Endothelial cell of umbilical vein (primary cell): Measurements from ENCODE around the gene SNORC. TPM values are rescaled to one million over a fixed set of nuclear protein-coding genes. Genes with fewer than 3 reads are reported as not detected.

Source experiments
- BruUV-seq: library from RNA; stranded (reverse); fragments of 400-500 nt; replicated peaks from 2 replicates; lab custom pipeline; 2021; lab: Mats Ljungman, UMichigan
- CTCF ChIA-PET: fragments of 300-600, 350-600 bp; sonication (Branson Sonifier 250); formaldehyde crosslinking; loops from one replicate; lab custom pipeline; 2021; ENCODE audit warnings: antibody characterized with exemption, inconsistent platforms; lab: Charles Lee
- POLR2A ChIA-PET: fragments of 300-600, 350-600 bp; sonication (Branson Sonifier 250); formaldehyde crosslinking; loops from one replicate; lab custom pipeline; 2021; ENCODE audit warnings: antibody characterized with exemption, inconsistent platforms; lab: Charles Lee
- DNase-seq: peaks from one replicate; pipeline ENCODE4 v3.0.0-alpha.2; 2011; ENCODE audit warnings: low read depth, low spot score
- FAIRE-seq: peaks from 2 replicates; lab custom pipeline; 2011; peaks lifted over from hg19 to GRCh38; lab: Jason Lieb, UNC
- H2AFZ ChIP-seq: 2 replicates; pipeline ENCODE4 v1.6.0; 2012; ENCODE audit warnings: low read depth, low read length, control low read depth, inconsistent platforms
- H3K27ac ChIP-seq: 2 replicates; pipeline ENCODE4 v1.5.1; 2011; ENCODE audit warnings: low read depth, mild to moderate bottlenecking, control low read depth, low read length, moderate library complexity; ENCODE audit not compliant: insufficient read depth
- H3K27me3 ChIP-seq, 2 experiments: 2 replicates each; pipeline versions ENCODE4 v1.6.0 to v1.6.1; 2011; ENCODE audit warnings: low read length in 2 of 2, mixed read lengths in 1 of 2; ENCODE audit not compliant: control insufficient read depth in 2 of 2, insufficient read depth in 2 of 2
- H3K36me3 ChIP-seq, 2 experiments: 2 replicates in 1 of 2; 3 replicates in 1 of 2; pipeline ENCODE4 v1.5.1; 2011; ENCODE audit warnings: low read length in 2 of 2, mild to moderate bottlenecking in 1 of 2, moderate library complexity in 1 of 2; ENCODE audit not compliant: control insufficient read depth in 2 of 2, insufficient read depth in 2 of 2; ENCODE audit errors: extremely low read depth in 1 of 2
- H3K4me1 ChIP-seq: 3 replicates; pipeline ENCODE4 v1.5.1; 2011; ENCODE audit warnings: mild to moderate bottlenecking, low read length; ENCODE audit not compliant: control insufficient read depth, insufficient read depth; ENCODE audit errors: extremely low read depth
- H3K4me2 ChIP-seq: 2 replicates; pipeline ENCODE4 v1.6.1; 2011; ENCODE audit warnings: low read length, control low read depth, mixed read lengths; ENCODE audit not compliant: insufficient read depth
- H3K4me3 ChIP-seq, 3 experiments: fragments of 200-600 bp in 1 of 3; sonication (generic), shearing (Covaris generic) in 1 of 3; replicated peaks in 1 of 3; 2 replicates each; pipeline ENCODE4 v1.5.1; 2011 to 2016; ENCODE audit warnings: control low read depth in 3 of 3, low read length in 3 of 3, mild to moderate bottlenecking in 2 of 3, inconsistent platforms in 1 of 3, low read depth in 1 of 3, moderate library complexity in 1 of 3; ENCODE audit not compliant: insufficient read depth in 1 of 3
- H3K79me2 ChIP-seq: 2 replicates; pipeline ENCODE4 v1.6.0; 2012; ENCODE audit warnings: low read length, inconsistent platforms; ENCODE audit not compliant: control insufficient read depth, insufficient read depth
- H3K9ac ChIP-seq: replicated peaks from 2 replicates; pipeline ENCODE3; 2011; ENCODE audit warnings: low read length, control low read depth; ENCODE audit not compliant: insufficient read depth; ENCODE audit errors: extremely low read depth
- H3K9me1 ChIP-seq: replicated peaks from 3 replicates; pipeline ENCODE4 v1.6.0; 2011; ENCODE audit warnings: mild to moderate bottlenecking, low read length; ENCODE audit not compliant: control insufficient read depth, insufficient read depth; ENCODE audit errors: extremely low read depth
- H3K9me3 ChIP-seq: replicated peaks from 2 replicates; pipeline ENCODE4 v1.5.1; 2012; ENCODE audit warnings: low read length, inconsistent platforms; ENCODE audit not compliant: control insufficient read depth, insufficient read depth
- H4K20me1 ChIP-seq: replicated peaks from 2 replicates; pipeline ENCODE3; 2011; ENCODE audit warnings: mild to moderate bottlenecking, low read length; ENCODE audit not compliant: control insufficient read depth, insufficient read depth; ENCODE audit errors: extremely low read depth
- EZH2 ChIP-seq: IDR thresholded peaks from 2 replicates; pipeline ENCODE4 v1.6.1; 2012; ENCODE audit warnings: borderline replicate concordance, low read depth, mild to moderate bottlenecking, moderate library complexity, low read length, inconsistent platforms; ENCODE audit not compliant: severe bottlenecking
- FOS ChIP-seq: IDR thresholded peaks from 2 replicates; pipeline ENCODE4 v1.6.1; 2011; ENCODE audit warnings: mild to moderate bottlenecking, low read length, moderate library complexity, borderline replicate concordance; ENCODE audit not compliant: insufficient read depth
- GATA2 ChIP-seq: IDR thresholded peaks from 2 replicates; pipeline ENCODE4 v1.7.0; 2011; ENCODE audit warnings: low read depth, mild to moderate bottlenecking, moderate library complexity, mixed read lengths, low read length; ENCODE audit not compliant: insufficient read length, insufficient read depth
- JUN ChIP-seq: IDR thresholded peaks from 2 replicates; pipeline ENCODE4 v1.6.1; 2011; ENCODE audit warnings: borderline replicate concordance, low read depth; ENCODE audit not compliant: insufficient read length, insufficient read depth
- POLR2AphosphoS5 ChIP-seq: IDR thresholded peaks from 2 replicates; pipeline ENCODE4 v1.6.1; 2012; ENCODE audit warnings: low read depth, mild to moderate bottlenecking, control low read depth, low read length, moderate library complexity; ENCODE audit not compliant: insufficient read depth
- dilution Hi-C: fragments of 300-500 bp; cut with MboI; formaldehyde crosslinking; loops from one replicate; pipeline ENCODE4 v1.15.0; 2019; ENCODE audit warnings: low sequenced_read_pairs; ENCODE audit not compliant: extremely low pct_ligation_motif_present
- intact Hi-C: fragments of 100-400 bp; cut with micrococcal nuclease; formaldehyde crosslinking; loops from one replicate; pipeline ENCODE4 v1.10.0; 2022
- polyA plus RNA-seq, 4 experiments: library from polyadenylated mRNA; depleted of rRNA in 3 of 4; stranded (reverse) in 3 of 4; unstranded in 1 of 4; fragments of >200 nt; gene quantifications; 2 replicates each; pipeline versions ENCODE4 v1.2.1 to v1.2.3, GENCODE V29; 2011 to 2012; ENCODE audit warnings: missing spikeins in 1 of 4
- total RNA-seq: library from RNA; stranded (reverse); gene quantifications from 2 replicates; pipeline ENCODE4 v1.2.3, GENCODE V29; 2021
- TF ChIP-seq, protein P1 (sequence below), 2 donors: IDR thresholded peaks; 1 replicate in 1 of 2; 2 replicates in 1 of 2; pipeline ENCODE4 v1.5.1; 2011; ENCODE audit warnings: low read length in 2 of 2, mild to moderate bottlenecking in 2 of 2, moderate library complexity in 2 of 2, control low read depth in 1 of 2, inconsistent platforms in 1 of 2, low read depth in 1 of 2; ENCODE audit not compliant: insufficient read depth in 1 of 2; ENCODE audit errors: extremely low read depth in 1 of 2

SNORC gene
- total and polyA plus RNA-seq, 2 donors (not counting 3 experiments of a cell fraction or from before 2014, with no cell fraction given), result 1.4 to 4.0 TPM

DNA sequence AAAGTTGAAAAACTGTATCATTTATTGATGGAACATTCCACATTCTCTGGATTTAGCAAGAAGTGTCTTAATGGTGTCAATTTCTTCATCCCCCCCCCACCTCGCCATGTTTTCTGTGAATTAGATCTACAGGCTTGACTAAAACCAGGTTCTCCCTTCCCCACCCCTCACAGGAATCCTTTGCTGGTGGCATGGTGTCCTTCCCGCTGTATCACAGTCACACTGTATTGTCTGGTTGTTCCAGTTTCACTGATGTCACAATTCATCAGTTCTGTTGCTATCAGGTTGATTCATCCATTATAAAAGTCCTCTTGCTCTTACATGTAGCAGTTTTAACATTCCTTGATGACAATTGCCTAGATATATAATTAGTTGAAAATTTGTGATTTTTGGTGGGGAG lies 6.1 kb upstream of the SNORC start:
- peaks cover 0 to 4% of the 10 kb centered on the region in 2 experiments for H3K36me3 ChIP-seq
- intact Hi-C loops, result no loop called here
- no peaks in the 10 kb centered on the region for H4K20me1 ChIP-seq
- H3K4me3 ChIP-seq, result no peak overlapping the region
- no TSS peak for BruUV-seq
- TF ChIP-seq POLR2AphosphoS5 (no peak), JUN (no peak), EZH2 (no peak), FOS (no peak), GATA2 (no peak)
- TF ChIP-seq, protein P1, sequence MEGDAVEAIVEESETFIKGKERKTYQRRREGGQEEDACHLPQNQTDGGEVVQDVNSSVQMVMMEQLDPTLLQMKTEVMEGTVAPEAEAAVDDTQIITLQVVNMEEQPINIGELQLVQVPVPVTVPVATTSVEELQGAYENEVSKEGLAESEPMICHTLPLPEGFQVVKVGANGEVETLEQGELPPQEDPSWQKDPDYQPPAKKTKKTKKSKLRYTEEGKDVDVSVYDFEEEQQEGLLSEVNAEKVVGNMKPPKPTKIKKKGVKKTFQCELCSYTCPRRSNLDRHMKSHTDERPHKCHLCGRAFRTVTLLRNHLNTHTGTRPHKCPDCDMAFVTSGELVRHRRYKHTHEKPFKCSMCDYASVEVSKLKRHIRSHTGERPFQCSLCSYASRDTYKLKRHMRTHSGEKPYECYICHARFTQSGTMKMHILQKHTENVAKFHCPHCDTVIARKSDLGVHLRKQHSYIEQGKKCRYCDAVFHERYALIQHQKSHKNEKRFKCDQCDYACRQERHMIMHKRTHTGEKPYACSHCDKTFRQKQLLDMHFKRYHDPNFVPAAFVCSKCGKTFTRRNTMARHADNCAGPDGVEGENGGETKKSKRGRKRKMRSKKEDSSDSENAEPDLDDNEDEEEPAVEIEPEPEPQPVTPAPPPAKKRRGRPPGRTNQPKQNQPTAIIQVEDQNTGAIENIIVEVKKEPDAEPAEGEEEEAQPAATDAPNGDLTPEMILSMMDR (IDR thresholded peaks at IDR 0.05; ENCODE audit: extremely low read depth in 1 of 2, insufficient read depth in 1 of 2, low read depth in 1 of 2, low read length in 2 of 2), result no peak
- no peaks in the 10 kb centered on the region for H3K79me2 ChIP-seq
- no peaks in the 10 kb centered on the region for H3K4me1 ChIP-seq
- dilution Hi-C loops, result no loop called here
- no peaks in the 10 kb centered on the region for H3K9me1 ChIP-seq
- ChIA-PET POLR2A (no interaction called here), CTCF (no interaction called here)
- no peak overlapping the region for H3K9ac ChIP-seq
- H3K4me2 ChIP-seq, result no peak overlapping the region
- FAIRE-seq (no peak), DNase-seq (no peak)
- H2AFZ ChIP-seq, result no peak overlapping the region
- no peak overlapping the region for H3K27ac ChIP-seq
- no peaks in the 10 kb centered on the region for H3K9me3 ChIP-seq
- H3K27me3 ChIP-seq, result no peaks in the 10 kb centered on the region
